Measurements from ENCODE around the gene ETS2. TPM values are rescaled to one million over a fixed set of nuclear protein-coding genes. Genes with fewer than 3 reads are reported as not detected.

ETS2 gene
- total RNA-seq, 1 donor from 2014 or later: 20.9 TPM

GRCh38 chr21:38777015-38777414, 28.7 kb upstream of the ETS2 start:
- Histone ChIP-seq H3K27ac (ENCODE audit: low read depth, low read length) (no peak overlapping the region), H3K4me1 (ENCODE audit: control insufficient read depth in 3 of 3, insufficient read depth in 3 of 3, low read length in 3 of 3) (peaks cover 0 to 9% (median 5%) of the 10 kb centered on the region in 3 donors), H3K9ac (ENCODE audit: low read depth in 1 of 3, low read length in 3 of 3) (no peak overlapping the region), H3K36me3 (ENCODE audit: control insufficient read depth in 3 of 3, insufficient read depth in 3 of 3, low read length in 3 of 3) (no peaks in the 10 kb centered on the region), H3K27me3 (ENCODE audit: control insufficient read depth in 3 of 3, insufficient read depth in 3 of 3, low read length in 3 of 3) (peaks cover 0 to 3% (median 0%) of the 10 kb centered on the region in 3 donors), H3K9me3 (ENCODE audit: control insufficient read depth in 3 of 3, low read length in 3 of 3) (peaks cover 5 to 6% (median 5%) of the 10 kb centered on the region in 3 donors), H3K4me3 (ENCODE audit: low read length in 3 of 3) (no peak overlapping the region)

GRCh38 chr21:38777531-38777930, 28.2 kb upstream of the ETS2 start:
- Histone ChIP-seq H3K9ac (ENCODE audit: low read depth in 1 of 3, low read length in 3 of 3) (no peak overlapping the region), H3K4me1 (ENCODE audit: control insufficient read depth in 3 of 3, insufficient read depth in 3 of 3, low read length in 3 of 3) (peaks cover 0 to 9% (median 5%) of the 10 kb centered on the region in 3 donors), H3K36me3 (ENCODE audit: control insufficient read depth in 3 of 3, insufficient read depth in 3 of 3, low read length in 3 of 3) (no peaks in the 10 kb centered on the region), H3K27me3 (ENCODE audit: control insufficient read depth in 3 of 3, insufficient read depth in 3 of 3, low read length in 3 of 3) (peaks cover 0 to 3% (median 0%) of the 10 kb centered on the region in 3 donors), H3K4me3 (ENCODE audit: low read length in 3 of 3) (no peak overlapping the region), H3K9me3 (ENCODE audit: control insufficient read depth in 3 of 3, low read length in 3 of 3) (peaks cover 5 to 10% (median 8%) of the 10 kb centered on the region in 3 donors), H3K27ac (ENCODE audit: low read depth, low read length) (no peak overlapping the region)

- Histone ChIP-seq H3K4me3 (ENCODE audit: low read length in 3 of 3) (no peak overlapping the region), H3K9ac (ENCODE audit: low read depth in 1 of 3, low read length in 3 of 3) (no peak overlapping the region), H3K4me1 (ENCODE audit: control insufficient read depth in 3 of 3, insufficient read depth in 3 of 3, low read length in 3 of 3) (no peaks in the 10 kb centered on the region), H3K9me3 (ENCODE audit: control insufficient read depth in 3 of 3, low read length in 3 of 3) (peaks cover 7 to 10% (median 8%) of the 10 kb centered on the region in 3 donors), H3K27me3 (ENCODE audit: control insufficient read depth in 3 of 3, insufficient read depth in 3 of 3, low read length in 3 of 3) (no peaks in the 10 kb centered on the region), H3K27ac (ENCODE audit: low read depth, low read length) (no peak overlapping the region), H3K36me3 (ENCODE audit: control insufficient read depth in 3 of 3, insufficient read depth in 3 of 3, low read length in 3 of 3) (no peaks in the 10 kb centered on the region)
Observed at GRCh38 chr21:38780879-38781278, 24.9 kb upstream of the ETS2 start.

- Histone ChIP-seq H3K9me3 (ENCODE audit: control insufficient read depth in 3 of 3, low read length in 3 of 3) (peaks cover 4 to 8% (median 4%) of the 10 kb centered on the region in 3 donors), H3K4me1 (ENCODE audit: control insufficient read depth in 3 of 3, insufficient read depth in 3 of 3, low read length in 3 of 3) (peaks cover 0 to 4% (median 0%) of the 10 kb centered on the region in 3 donors), H3K27ac (ENCODE audit: low read depth, low read length) (no peak overlapping the region), H3K9ac (ENCODE audit: low read depth in 1 of 3, low read length in 3 of 3) (no peak overlapping the region), H3K36me3 (ENCODE audit: control insufficient read depth in 3 of 3, insufficient read depth in 3 of 3, low read length in 3 of 3) (no peaks in the 10 kb centered on the region), H3K4me3 (ENCODE audit: low read length in 3 of 3) (no peak overlapping the region), H3K27me3 (ENCODE audit: control insufficient read depth in 3 of 3, insufficient read depth in 3 of 3, low read length in 3 of 3) (no peaks in the 10 kb centered on the region)
Observed at GRCh38 chr21:38784458-38785266, 21.1 kb upstream of the ETS2 start.

GRCh38 chr21:38785483-38785882, 20.2 kb upstream of the ETS2 start:
- H3K36me3 ChIP-seq (ENCODE audit: control insufficient read depth in 3 of 3, insufficient read depth in 3 of 3, low read length in 3 of 3): no peaks in the 10 kb centered on the region
- no peak overlapping the region for H3K27ac ChIP-seq (ENCODE audit: low read depth, low read length)
- peaks cover 4 to 8% (median 4%) of the 10 kb centered on the region in 3 donors for H3K9me3 ChIP-seq (ENCODE audit: control insufficient read depth in 3 of 3, low read length in 3 of 3)

GRCh38 chr21:38787016-38787415, 18.7 kb upstream of the ETS2 start:
- Histone ChIP-seq H3K9ac (ENCODE audit: low read depth in 1 of 3, low read length in 3 of 3) (no peak overlapping the region), H3K9me3 (ENCODE audit: control insufficient read depth in 3 of 3, low read length in 3 of 3) (peaks cover 2 to 4% (median 2%) of the 10 kb centered on the region in 3 donors), H3K4me3 (ENCODE audit: low read length in 3 of 3) (no peak overlapping the region), H3K27ac (ENCODE audit: low read depth, low read length) (no peak overlapping the region), H3K36me3 (ENCODE audit: control insufficient read depth in 3 of 3, insufficient read depth in 3 of 3, low read length in 3 of 3) (no peaks in the 10 kb centered on the region), H3K27me3 (ENCODE audit: control insufficient read depth in 3 of 3, insufficient read depth in 3 of 3, low read length in 3 of 3) (no peaks in the 10 kb centered on the region), H3K4me1 (ENCODE audit: control insufficient read depth in 3 of 3, insufficient read depth in 3 of 3, low read length in 3 of 3) (peaks cover 0 to 4% (median 0%) of the 10 kb centered on the region in 3 donors)

More at GRCh38 chr21:38785483-38785882, 20.2 kb upstream of the ETS2 start:
- H3K9ac ChIP-seq (ENCODE audit: low read depth in 1 of 3, low read length in 3 of 3): no peak overlapping the region
- no peak overlapping the region for H3K4me3 ChIP-seq (ENCODE audit: low read length in 3 of 3)
- peaks cover 0 to 4% (median 0%) of the 10 kb centered on the region in 3 donors for H3K4me1 ChIP-seq (ENCODE audit: control insufficient read depth in 3 of 3, insufficient read depth in 3 of 3, low read length in 3 of 3)
- H3K27me3 ChIP-seq (ENCODE audit: control insufficient read depth in 3 of 3, insufficient read depth in 3 of 3, low read length in 3 of 3): no peaks in the 10 kb centered on the region

- Histone ChIP-seq H3K9me3 (ENCODE audit: control insufficient read depth in 3 of 3, low read length in 3 of 3) (peaks cover 0 to 2% (median 0%) of the 10 kb centered on the region in 3 donors), H3K36me3 (ENCODE audit: control insufficient read depth in 3 of 3, insufficient read depth in 3 of 3, low read length in 3 of 3) (no peaks in the 10 kb centered on the region), H3K27me3 (ENCODE audit: control insufficient read depth in 3 of 3, insufficient read depth in 3 of 3, low read length in 3 of 3) (no peaks in the 10 kb centered on the region), H3K4me1 (ENCODE audit: control insufficient read depth in 3 of 3, insufficient read depth in 3 of 3, low read length in 3 of 3) (peaks cover 0 to 4% (median 0%) of the 10 kb centered on the region in 3 donors), H3K27ac (ENCODE audit: low read depth, low read length) (no peak overlapping the region), H3K4me3 (ENCODE audit: low read length in 3 of 3) (no peak overlapping the region), H3K9ac (ENCODE audit: low read depth in 1 of 3, low read length in 3 of 3) (no peak overlapping the region)
Observed at GRCh38 chr21:38787461-38788274, 18.1 kb upstream of the ETS2 start.

GRCh38 chr21:38788275-38788905, 17.3 kb upstream of the ETS2 start:
- H3K27me3 ChIP-seq (ENCODE audit: control insufficient read depth in 3 of 3, insufficient read depth in 3 of 3, low read length in 3 of 3): no peaks in the 10 kb centered on the region
- H3K9me3 ChIP-seq (ENCODE audit: control insufficient read depth in 3 of 3, low read length in 3 of 3): peaks cover 0 to 2% (median 0%) of the 10 kb centered on the region in 3 donors
- H3K9ac ChIP-seq (ENCODE audit: low read depth in 1 of 3, low read length in 3 of 3): no peak overlapping the region
- no peaks in the 10 kb centered on the region for H3K36me3 ChIP-seq (ENCODE audit: control insufficient read depth in 3 of 3, insufficient read depth in 3 of 3, low read length in 3 of 3)
- no peak overlapping the region for H3K4me3 ChIP-seq (ENCODE audit: low read length in 3 of 3)
- H3K4me1 ChIP-seq (ENCODE audit: control insufficient read depth in 3 of 3, insufficient read depth in 3 of 3, low read length in 3 of 3): peaks cover 0 to 4% (median 0%) of the 10 kb centered on the region in 3 donors
- no peak overlapping the region for H3K27ac ChIP-seq (ENCODE audit: low read depth, low read length)

GRCh38 chr21:38789275-38789674, 16.5 kb upstream of the ETS2 start:
- Histone ChIP-seq H3K4me1 (ENCODE audit: control insufficient read depth in 3 of 3, insufficient read depth in 3 of 3, low read length in 3 of 3) (peaks cover 0 to 4% (median 0%) of the 10 kb centered on the region in 3 donors), H3K27me3 (ENCODE audit: control insufficient read depth in 3 of 3, insufficient read depth in 3 of 3, low read length in 3 of 3) (no peaks in the 10 kb centered on the region), H3K36me3 (ENCODE audit: control insufficient read depth in 3 of 3, insufficient read depth in 3 of 3, low read length in 3 of 3) (no peaks in the 10 kb centered on the region), H3K9me3 (ENCODE audit: control insufficient read depth in 3 of 3, low read length in 3 of 3) (no peaks in the 10 kb centered on the region), H3K9ac (ENCODE audit: low read depth in 1 of 3, low read length in 3 of 3) (no peak overlapping the region), H3K4me3 (ENCODE audit: low read length in 3 of 3) (no peak overlapping the region), H3K27ac (ENCODE audit: low read depth, low read length) (no peak overlapping the region)

Measured in skeletal muscle tissue (tissue), 4 donors.